ENCODE results near the gene TEAD1. TPM values are rescaled to one million over a fixed set of nuclear protein-coding genes. Genes with fewer than 3 reads are reported as not detected.

TEAD1 gene
- total and polyA plus RNA-seq, 2 experiments from 2014 or later, result 24.5 to 103 TPM

DNA sequence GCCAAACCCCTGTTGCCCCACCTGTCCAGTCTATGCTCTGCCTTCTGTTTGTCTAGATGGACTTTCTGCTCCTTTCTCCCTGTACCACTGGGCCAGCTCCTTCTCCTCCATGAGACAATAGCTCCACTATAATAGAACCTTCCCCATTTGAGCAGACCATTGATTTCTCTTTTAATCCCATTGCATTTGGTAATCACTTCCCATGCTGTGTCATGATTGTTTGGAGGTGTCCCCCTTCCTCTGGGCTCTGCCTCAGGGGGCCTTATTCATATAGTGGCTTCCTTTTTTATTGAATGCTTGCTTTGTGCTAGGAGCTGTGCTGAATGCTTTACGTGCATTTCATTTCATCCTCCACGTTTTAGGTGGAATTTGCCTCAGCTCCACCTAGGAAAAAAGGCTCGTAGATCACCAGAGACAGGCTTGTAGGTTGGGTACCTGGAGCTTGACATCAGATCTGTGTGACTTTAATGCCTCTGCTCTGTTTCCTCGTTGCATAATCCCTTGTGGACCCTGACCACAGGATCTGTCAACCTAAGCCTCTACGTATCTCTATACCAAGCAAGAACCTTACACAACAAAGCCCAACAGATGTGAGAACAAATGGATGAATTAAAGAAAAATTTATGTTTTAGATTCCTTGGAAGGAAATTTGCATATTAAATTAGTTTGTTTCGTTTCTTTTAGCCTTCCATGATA lies 228.7 kb downstream of the TEAD1 start (continued):
- TF ChIP-seq, protein P1, sequence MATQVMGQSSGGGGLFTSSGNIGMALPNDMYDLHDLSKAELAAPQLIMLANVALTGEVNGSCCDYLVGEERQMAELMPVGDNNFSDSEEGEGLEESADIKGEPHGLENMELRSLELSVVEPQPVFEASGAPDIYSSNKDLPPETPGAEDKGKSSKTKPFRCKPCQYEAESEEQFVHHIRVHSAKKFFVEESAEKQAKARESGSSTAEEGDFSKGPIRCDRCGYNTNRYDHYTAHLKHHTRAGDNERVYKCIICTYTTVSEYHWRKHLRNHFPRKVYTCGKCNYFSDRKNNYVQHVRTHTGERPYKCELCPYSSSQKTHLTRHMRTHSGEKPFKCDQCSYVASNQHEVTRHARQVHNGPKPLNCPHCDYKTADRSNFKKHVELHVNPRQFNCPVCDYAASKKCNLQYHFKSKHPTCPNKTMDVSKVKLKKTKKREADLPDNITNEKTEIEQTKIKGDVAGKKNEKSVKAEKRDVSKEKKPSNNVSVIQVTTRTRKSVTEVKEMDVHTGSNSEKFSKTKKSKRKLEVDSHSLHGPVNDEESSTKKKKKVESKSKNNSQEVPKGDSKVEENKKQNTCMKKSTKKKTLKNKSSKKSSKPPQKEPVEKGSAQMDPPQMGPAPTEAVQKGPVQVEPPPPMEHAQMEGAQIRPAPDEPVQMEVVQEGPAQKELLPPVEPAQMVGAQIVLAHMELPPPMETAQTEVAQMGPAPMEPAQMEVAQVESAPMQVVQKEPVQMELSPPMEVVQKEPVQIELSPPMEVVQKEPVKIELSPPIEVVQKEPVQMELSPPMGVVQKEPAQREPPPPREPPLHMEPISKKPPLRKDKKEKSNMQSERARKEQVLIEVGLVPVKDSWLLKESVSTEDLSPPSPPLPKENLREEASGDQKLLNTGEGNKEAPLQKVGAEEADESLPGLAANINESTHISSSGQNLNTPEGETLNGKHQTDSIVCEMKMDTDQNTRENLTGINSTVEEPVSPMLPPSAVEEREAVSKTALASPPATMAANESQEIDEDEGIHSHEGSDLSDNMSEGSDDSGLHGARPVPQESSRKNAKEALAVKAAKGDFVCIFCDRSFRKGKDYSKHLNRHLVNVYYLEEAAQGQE (IDR thresholded peaks at IDR 0.05; ENCODE audit: unreplicated experiment), result no peak
- TF ChIP-seq POLR2AphosphoS5 (IDR thresholded peaks at IDR 0.05; ENCODE audit: low read depth) (no peak), STAT1 (IDR thresholded peaks at IDR 0.05; ENCODE audit: unreplicated experiment) (no peak), CREB1 (CRISPR knock-in tag; IDR thresholded peaks at IDR 0.05; ENCODE audit: low read depth) (no peak), EZH2 (IDR thresholded peaks at IDR 0.05; ENCODE audit: low read depth, unreplicated experiment) (no peak), NANOG (IDR thresholded peaks at IDR 0.05; ENCODE audit: borderline replicate concordance) (no peak)
- TF ChIP-seq, protein P2, sequence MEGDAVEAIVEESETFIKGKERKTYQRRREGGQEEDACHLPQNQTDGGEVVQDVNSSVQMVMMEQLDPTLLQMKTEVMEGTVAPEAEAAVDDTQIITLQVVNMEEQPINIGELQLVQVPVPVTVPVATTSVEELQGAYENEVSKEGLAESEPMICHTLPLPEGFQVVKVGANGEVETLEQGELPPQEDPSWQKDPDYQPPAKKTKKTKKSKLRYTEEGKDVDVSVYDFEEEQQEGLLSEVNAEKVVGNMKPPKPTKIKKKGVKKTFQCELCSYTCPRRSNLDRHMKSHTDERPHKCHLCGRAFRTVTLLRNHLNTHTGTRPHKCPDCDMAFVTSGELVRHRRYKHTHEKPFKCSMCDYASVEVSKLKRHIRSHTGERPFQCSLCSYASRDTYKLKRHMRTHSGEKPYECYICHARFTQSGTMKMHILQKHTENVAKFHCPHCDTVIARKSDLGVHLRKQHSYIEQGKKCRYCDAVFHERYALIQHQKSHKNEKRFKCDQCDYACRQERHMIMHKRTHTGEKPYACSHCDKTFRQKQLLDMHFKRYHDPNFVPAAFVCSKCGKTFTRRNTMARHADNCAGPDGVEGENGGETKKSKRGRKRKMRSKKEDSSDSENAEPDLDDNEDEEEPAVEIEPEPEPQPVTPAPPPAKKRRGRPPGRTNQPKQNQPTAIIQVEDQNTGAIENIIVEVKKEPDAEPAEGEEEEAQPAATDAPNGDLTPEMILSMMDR (conservative IDR thresholded peaks at IDR 0.05; ENCODE audit: low read depth in 2 of 2), result no peak
- TF ChIP-seq, protein P3, sequence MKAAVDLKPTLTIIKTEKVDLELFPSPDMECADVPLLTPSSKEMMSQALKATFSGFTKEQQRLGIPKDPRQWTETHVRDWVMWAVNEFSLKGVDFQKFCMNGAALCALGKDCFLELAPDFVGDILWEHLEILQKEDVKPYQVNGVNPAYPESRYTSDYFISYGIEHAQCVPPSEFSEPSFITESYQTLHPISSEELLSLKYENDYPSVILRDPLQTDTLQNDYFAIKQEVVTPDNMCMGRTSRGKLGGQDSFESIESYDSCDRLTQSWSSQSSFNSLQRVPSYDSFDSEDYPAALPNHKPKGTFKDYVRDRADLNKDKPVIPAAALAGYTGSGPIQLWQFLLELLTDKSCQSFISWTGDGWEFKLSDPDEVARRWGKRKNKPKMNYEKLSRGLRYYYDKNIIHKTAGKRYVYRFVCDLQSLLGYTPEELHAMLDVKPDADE (IDR thresholded peaks at IDR 0.05), result no peak

DNA sequence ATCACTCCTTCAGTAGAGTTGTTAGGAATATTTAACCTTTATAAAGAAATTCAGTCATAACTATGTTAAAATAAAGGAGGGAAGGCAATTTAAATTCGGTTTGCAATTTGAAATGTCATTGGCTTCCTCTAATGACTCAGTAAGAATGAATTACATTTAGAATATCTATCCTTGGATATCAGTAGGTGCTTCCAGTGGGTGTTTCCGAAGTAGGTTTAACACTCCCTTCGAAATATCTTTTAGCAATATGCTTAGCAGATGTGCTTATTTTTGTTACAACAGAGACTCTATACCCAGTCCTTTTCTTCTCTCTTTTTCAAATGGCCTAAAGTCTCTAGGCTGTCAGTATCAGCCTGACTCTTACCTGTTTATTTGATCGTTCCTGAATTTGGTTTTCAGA lies 231.2 kb downstream of the TEAD1 start:
- Histone ChIP-seq H3K27ac (ENCODE audit: low read depth) (no peak overlapping the region), H3K36me3 (ENCODE audit: insufficient read depth) (no peaks in the 10 kb centered on the region), H3K79me2 (replicated peaks; ENCODE audit: insufficient read depth) (no peaks in the 10 kb centered on the region), H3K4me3 (no peak overlapping the region), H3K9me2 (ENCODE audit: insufficient read depth) (no peaks in the 10 kb centered on the region), H3K27me3 (ENCODE audit: insufficient read depth) (no peaks in the 10 kb centered on the region), H4K20me1 (replicated peaks; ENCODE audit: insufficient read depth) (no peaks in the 10 kb centered on the region), H3K4me2 (no peak overlapping the region), H3K4me1 (ENCODE audit: insufficient read depth) (peaks cover 8% of the 10 kb centered on the region; the same call in 1 of the 2 replicates), H3F3A (replicated peaks; ENCODE audit: low read depth) (no peaks in the 10 kb centered on the region), H2AFZ (no peak overlapping the region)
- DNase-seq (ENCODE audit: low spot score) (no peak), ATAC-seq (no peak)
- H3K4me1 Mint-ChIP-seq, result peaks cover 12% of the 10 kb centered on the region
- no peak overlapping the region for H3K4me3 Mint-ChIP-seq
- H3K36me3 Mint-ChIP-seq (ENCODE audit: low read depth), result peaks cover 35% of the 10 kb centered on the region
- H3K9me3 Mint-ChIP-seq, result no peaks in the 10 kb centered on the region
- H3K27me3 Mint-ChIP-seq (ENCODE audit: insufficient read depth, low read depth, poor library complexity), result no peaks in the 10 kb centered on the region
- no peak overlapping the region for H3K27ac Mint-ChIP-seq
- no peak for TF ChIP-seq CREB1 (CRISPR knock-in tag; IDR thresholded peaks at IDR 0.05; ENCODE audit: low read depth)
